Hematopoietic multipotent progenitor cell treated with erythropoietin and hydrocortisone succinate and interleukin-3 and kit ligand, for 8 days (in vitro differentiated cells): Measurements from ENCODE around the gene SORCS3.

Experiments used
- DNase-seq: peaks from one replicate; pipeline ENCODE4 v3.0.0-alpha.2; 2015

SORCS3 gene

GRCh38 chr10:105280895-105281294 is 639.8 kb downstream of the SORCS3 start:
- no peak for DNase-seq

GRCh38 chr10:105284476-105285215 is 643.6 kb downstream of the SORCS3 start:
- no peak for DNase-seq

- DNase-seq = no peak
Observed at GRCh38 chr10:105288026-105288425, 646.9 kb downstream of the SORCS3 start.

- no peak for DNase-seq
Observed at GRCh38 chr10:105288613-105289012, 647.5 kb downstream of the SORCS3 start.

GRCh38 chr10:105291571-105291970 is 650.5 kb downstream of the SORCS3 start:
- DNase-seq = no peak

- no peak for DNase-seq
Observed at GRCh38 chr10:105292236-105292635, 651.1 kb downstream of the SORCS3 start.
